PC-3 (cell line): ENCODE measurements around the gene MTFR1L. TPM values are rescaled to one million over a fixed set of nuclear protein-coding genes. Genes with fewer than 3 reads are reported as not detected.

Experiments used
- ATAC-seq: fragments of 200-7000 bp; cut with Tn5 transposase; 2 replicates; pipeline ENCODE4 v1.9.1; 2020; ENCODE audit warnings: mild to moderate bottlenecking, moderate library complexity
- BruUV-seq: library from RNA; stranded (reverse); fragments of 400-500 nt; replicated peaks from 2 replicates; lab custom pipeline; 2021; lab: Mats Ljungman, UMichigan
- CTCF ChIA-PET: fragments of 300-600 bp; sonication (Branson Sonifier 250); formaldehyde crosslinking; loops from one replicate; lab custom pipeline; 2022; ENCODE audit warnings: antibody characterized with exemption; lab: Charles Lee
- POLR2A ChIA-PET: fragments of 300-600 bp; sonication (Branson Sonifier 250); formaldehyde crosslinking; loops from one replicate; lab custom pipeline; 2022; ENCODE audit warnings: antibody characterized with exemption; ENCODE audit not compliant: unreplicated experiment; lab: Charles Lee
- DNase-seq: peaks from one replicate; pipeline ENCODE4 v3.0.0-alpha.2; 2015
- H2AFZ ChIP-seq: fragments of 300-600 bp; sonication (generic); 2 replicates; pipeline ENCODE4 v1.6.0; 2016; ENCODE audit warnings: antibody characterized with exemption, low read length
- H3F3A ChIP-seq: fragments of 300-600 bp; sonication (generic); one replicate; pipeline ENCODE4 v1.6.0; 2017; ENCODE audit warnings: antibody characterized with exemption, low read length, control low read depth, mild to moderate bottlenecking; ENCODE audit not compliant: unreplicated experiment
- H3K27ac ChIP-seq: fragments of 300-600 bp; sonication (generic); 2 replicates; pipeline ENCODE4 v1.5.1; 2016; ENCODE audit warnings: mild to moderate bottlenecking, low read length
- H3K27me3 ChIP-seq: fragments of 300-600 bp; sonication (generic); 2 replicates; pipeline ENCODE4 v1.6.1; 2016; ENCODE audit warnings: low read length, mixed read lengths
- H3K36me3 ChIP-seq: fragments of 300-600 bp; sonication (generic); 2 replicates; pipeline ENCODE4 v1.6.1; 2016; ENCODE audit warnings: low read depth, mixed run types, low read length, mixed read lengths
- H3K4me1 ChIP-seq: fragments of 300-600 bp; sonication (generic); 2 replicates; pipeline ENCODE4 v1.5.1; 2016; ENCODE audit warnings: low read length; ENCODE audit not compliant: insufficient read depth
- H3K4me2 ChIP-seq: fragments of 300-600 bp; sonication (generic); 2 replicates; pipeline ENCODE4 v1.6.0; 2016; ENCODE audit warnings: low read length
- H3K4me3 ChIP-seq: fragments of 300-600 bp; sonication (generic); 2 replicates; pipeline ENCODE4 v1.5.1; 2016; ENCODE audit warnings: mild to moderate bottlenecking, low read length, mixed read lengths
- H3K79me2 ChIP-seq: fragments of 300-600 bp; sonication (generic); 2 replicates; pipeline ENCODE4 v1.6.1; 2017; ENCODE audit warnings: low read length, mixed read lengths
- H3K9ac ChIP-seq: fragments of 300-600 bp; sonication (generic); 2 replicates; pipeline ENCODE4 v1.6.0; 2016; ENCODE audit warnings: mild to moderate bottlenecking, low read length
- H3K9me2 ChIP-seq: fragments of 300-600 bp; sonication (generic); replicated peaks from 2 replicates; pipeline ENCODE4 v1.6.1; 2016; ENCODE audit warnings: mixed run types, low read length, mixed read lengths
- H3K9me3 ChIP-seq: fragments of 300-600 bp; sonication (generic); 2 replicates; pipeline ENCODE4 v1.6.1; 2016; ENCODE audit warnings: low read length, mixed read lengths
- H4K20me1 ChIP-seq: fragments of 300-600 bp; sonication (generic); 2 replicates; pipeline ENCODE4 v1.6.1; 2016; ENCODE audit warnings: low read length, mixed read lengths
- CTCF ChIP-seq: fragments of 300-600 bp; sonication (generic); conservative IDR thresholded peaks from 2 replicates; pipeline ENCODE4 v1.5.1; 2017; ENCODE audit warnings: antibody characterized with exemption, low read depth, mild to moderate bottlenecking, low read length
- EZH2 ChIP-seq: fragments of 300-600 bp; sonication (generic); IDR thresholded peaks from one replicate; pipeline ENCODE4 v1.6.1; 2017; ENCODE audit warnings: antibody characterized with exemption, mild to moderate bottlenecking, low read length; ENCODE audit not compliant: unreplicated experiment
- EZH2phosphoT487 ChIP-seq: fragments of 300-600 bp; sonication (generic); IDR thresholded peaks from 2 replicates; pipeline ENCODE4 v1.6.1; 2018; ENCODE audit warnings: mild to moderate bottlenecking, antibody characterized with exemption, low read length, borderline replicate concordance
- intact Hi-C: fragments of 100-400 bp; cut with micrococcal nuclease; formaldehyde crosslinking; loops from 2 replicates; pipeline ENCODE4 v1.9.0; 2023
- total RNA-seq: library from RNA; depleted of rRNA; stranded (reverse); fragments of >200 nt; gene quantifications from 2 replicates; pipeline ENCODE4 v1.2.3, GENCODE V29; 2014

Gene MTFR1L
- total RNA-seq, 1 experiment from 2014 or later: 35.6 TPM

DNA sequence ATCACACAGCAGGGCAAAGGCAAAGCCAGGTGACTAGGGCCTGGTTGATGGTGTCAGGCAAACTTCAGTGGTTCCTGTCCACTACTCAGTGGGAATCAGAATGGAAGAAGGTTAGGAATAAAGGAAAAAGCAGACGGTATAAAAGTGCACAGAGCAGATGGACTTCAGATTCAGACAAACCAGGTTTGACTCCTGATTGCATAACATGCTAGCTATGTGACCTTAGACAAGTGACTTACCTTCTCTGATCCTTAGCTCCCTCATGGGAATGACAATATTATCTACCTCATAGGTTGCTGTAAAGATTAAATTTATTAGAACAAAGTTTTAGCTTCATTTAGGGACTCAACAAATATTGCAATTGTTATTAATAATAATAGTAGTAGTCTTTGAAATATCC lies 50.9 kb downstream of the MTFR1L start:
- TF ChIP-seq EZH2: no peak
- TF ChIP-seq CTCF: no peak
- no peak for TF ChIP-seq EZH2phosphoT487
- Histone ChIP-seq H3K36me3 (no peaks in the 10 kb centered on the region), H3K4me2 (no peak overlapping the region), H3F3A (no peaks in the 10 kb centered on the region), H3K4me1 (peaks cover 6% of the 10 kb centered on the region; the same call in 1 of the 2 replicates), H3K4me3 (no peak overlapping the region), H3K27me3 (no peaks in the 10 kb centered on the region), H3K9me2 (no peaks in the 10 kb centered on the region), H3K9me3 (no peaks in the 10 kb centered on the region), H3K79me2 (peaks cover 7% of the 10 kb centered on the region; the same call in 1 of the 2 replicates), H3K27ac (no peak overlapping the region), H4K20me1 (no peaks in the 10 kb centered on the region), H2AFZ (no peak overlapping the region), H3K9ac (no peak overlapping the region)
- POLR2A ChIA-PET: no interaction called here
- CTCF ChIA-PET: no interaction called here
- BruUV-seq: no TSS peak
- intact Hi-C loops: no loop called here
- ATAC-seq (no peak), DNase-seq (no peak)

- Histone ChIP-seq H2AFZ (no peak overlapping the region), H3K9me3 (no peaks in the 10 kb centered on the region), H3F3A (no peaks in the 10 kb centered on the region), H3K79me2 (peaks cover 7% of the 10 kb centered on the region; the same call in 1 of the 2 replicates), H3K4me2 (no peak overlapping the region), H3K27me3 (no peaks in the 10 kb centered on the region), H3K4me1 (peaks cover 6% of the 10 kb centered on the region; the same call in 1 of the 2 replicates), H4K20me1 (no peaks in the 10 kb centered on the region), H3K4me3 (no peak overlapping the region), H3K36me3 (no peaks in the 10 kb centered on the region), H3K9me2 (no peaks in the 10 kb centered on the region), H3K9ac (no peak overlapping the region), H3K27ac (no peak overlapping the region)
- DNase-seq (no peak), ATAC-seq (no peak)
- ChIA-PET CTCF (no interaction called here), POLR2A (no interaction called here)
- intact Hi-C loops: no loop called here
- TF ChIP-seq EZH2phosphoT487 (no peak), EZH2 (no peak), CTCF (no peak)
- BruUV-seq: no TSS peak
Measured at GRCh38 chr1:25871086-25871703, 51.4 kb downstream of the MTFR1L start.

DNA sequence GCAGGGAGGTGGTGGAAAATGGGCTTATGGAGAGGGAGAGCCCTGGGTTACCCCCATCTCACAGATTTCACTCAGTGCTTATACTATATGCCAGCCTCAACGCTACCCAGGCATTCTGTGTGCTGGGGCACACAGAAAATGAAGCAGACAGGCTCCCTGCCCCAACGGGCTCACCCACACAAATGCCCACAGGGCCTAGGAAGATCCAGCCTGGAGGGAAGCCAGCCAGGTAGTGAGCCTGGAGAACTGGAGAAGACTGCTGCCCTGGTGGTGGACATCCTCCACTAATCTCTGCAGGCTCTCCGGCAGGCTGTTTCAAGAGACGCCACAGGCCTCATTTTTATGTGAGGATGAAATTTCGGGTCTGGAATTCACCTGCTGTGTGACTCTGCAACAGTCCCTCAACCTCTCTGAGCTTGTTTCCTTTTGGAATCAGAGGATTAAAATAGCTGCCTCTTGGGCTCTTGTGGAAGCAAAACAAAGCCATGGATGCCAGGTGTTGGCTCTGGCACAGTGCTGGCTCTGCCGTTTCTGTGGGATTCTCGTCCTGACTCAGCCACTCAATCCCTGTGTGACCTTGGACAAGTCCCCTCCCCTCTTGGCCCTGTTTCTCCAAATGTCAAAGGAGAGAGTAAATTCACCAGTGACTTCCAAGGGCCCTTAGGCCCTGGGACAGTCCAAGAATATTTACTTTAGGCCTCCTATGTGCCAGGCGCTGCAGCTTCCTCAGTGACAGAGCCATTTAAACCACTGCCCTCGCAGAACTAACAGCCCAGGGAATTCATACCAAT lies 52.1 kb downstream of the MTFR1L start:
- H3K4me3 ChIP-seq: no peak overlapping the region
- BruUV-seq: no TSS peak
- intact Hi-C loops: no loop called here

More for the DNA sequence above, 52.1 kb downstream of the MTFR1L start:
- DNase-seq (no peak), ATAC-seq (no peak)
- Histone ChIP-seq H3K9ac (no peak overlapping the region), H2AFZ (no peak overlapping the region), H3K27ac (no peak overlapping the region), H3K4me1 (peaks cover 6% of the 10 kb centered on the region; the same call in 1 of the 2 replicates), H3F3A (no peaks in the 10 kb centered on the region), H4K20me1 (no peaks in the 10 kb centered on the region), H3K9me3 (no peaks in the 10 kb centered on the region), H3K79me2 (peaks cover 7% of the 10 kb centered on the region; the same call in 1 of the 2 replicates), H3K36me3 (no peaks in the 10 kb centered on the region), H3K9me2 (no peaks in the 10 kb centered on the region), H3K27me3 (no peaks in the 10 kb centered on the region), H3K4me2 (no peak overlapping the region)
- TF ChIP-seq CTCF: no peak
- no peak for TF ChIP-seq EZH2phosphoT487
- TF ChIP-seq EZH2: no peak
- ChIA-PET POLR2A (no interaction called here), CTCF (no interaction called here)
